ENCODE measurements around the gene CDH13. TPM values are rescaled to one million over a fixed set of nuclear protein-coding genes. Genes with fewer than 3 reads are reported as not detected.

The CDH13 gene
- total and polyA plus RNA-seq, 2 of the 8 experiments (the other 6 are each of a cell fraction or from before 2014, with no cell fraction given), result 2.3 to 2.4 TPM

- no peak for DNase-seq (ENCODE audit: low read depth in 1 of 2, low spot score in 2 of 2)
- WGBS, 2 experiments (ENCODE audit: extremely low coverage in 1 of 2, insufficient coverage in 1 of 2, insufficient read length in 1 of 2, insufficient replicate concordance in 2 of 2, low coverage in 1 of 2, low lambda C conversion rate in 2 of 2, missing lambda C conversion rate in 1 of 2), result 84% methylated on average over 4 of the region's 4 CpGs; no CpG with 5 or more reads in 1 of the 2 experiments
- no peak overlapping the region for H2BK5ac ChIP-seq (ENCODE audit: low read depth, low read length)
- no peaks in the 10 kb centered on the region for H4K20me1 ChIP-seq (replicated peaks in 1 of 2; ENCODE audit: control insufficient read depth in 1 of 2, insufficient read depth in 2 of 2, low read length in 2 of 2)
- H4K8ac ChIP-seq (ENCODE audit: extremely low read depth, insufficient read depth, low read length), result no peak overlapping the region
- FAIRE-seq, result no peak
- H4K5ac ChIP-seq (ENCODE audit: insufficient read length, low read depth, low read length), result no peak overlapping the region
- no peak overlapping the region for H3K18ac ChIP-seq (ENCODE audit: extremely low read depth, low read length)
- H3K4me3 ChIP-seq (ENCODE audit: extremely low read depth in 1 of 4, insufficient read depth in 2 of 4, low read depth in 3 of 4, low read length in 4 of 4), result no peak overlapping the region
- no peak overlapping the region for H3K27ac ChIP-seq (ENCODE audit: low read depth, low read length)
- no peaks in the 10 kb centered on the region for H3K4me1 ChIP-seq (replicated peaks in 1 of 4; ENCODE audit: control insufficient read depth in 3 of 4, insufficient read depth in 4 of 4, low read length in 3 of 4)
- H2BK15ac ChIP-seq (ENCODE audit: low read length), result no peak overlapping the region
- no peak overlapping the region for H3K4ac ChIP-seq (replicated peaks; ENCODE audit: insufficient read length, low read depth, low read length)
- ChIA-PET POLR2A (ENCODE audit: partially characterized antibody) (no interaction called here), CTCF (ENCODE audit: partially characterized antibody) (interaction anchor here (1.0 kb wide), 1 partner anchor 91 kb away, joined by 3 read pairs; no protein-coding TSS in a partner anchor)
- no peak overlapping the region for H3K4me2 ChIP-seq (ENCODE audit: insufficient read depth in 1 of 2, low read depth in 2 of 2, low read length in 2 of 2)
- H2AFZ ChIP-seq (ENCODE audit: low read length), result no peak overlapping the region
- no peak overlapping the region for H2AK5ac ChIP-seq (ENCODE audit: low read depth, low read length)
- no peak overlapping the region for H3K56ac ChIP-seq (replicated peaks; ENCODE audit: insufficient read length, low read depth, low read length)
- no peak overlapping the region for H2BK20ac ChIP-seq (ENCODE audit: low read length)
- no peak overlapping the region for H2BK12ac ChIP-seq (ENCODE audit: low read depth, low read length)
- no peak overlapping the region for H3K9ac ChIP-seq (replicated peaks in 1 of 4; ENCODE audit: extremely low read depth in 1 of 4, low read depth in 3 of 4, low read length in 3 of 4)
- H3K27me3 ChIP-seq (replicated peaks in 1 of 4; ENCODE audit: control insufficient read depth in 3 of 4, extremely low read depth in 1 of 4, insufficient read depth in 3 of 4, low read length in 3 of 4), result no peaks in the 10 kb centered on the region; a peak in 1 of 7 replicates
- no peaks in the 10 kb centered on the region for H3K79me2 ChIP-seq (ENCODE audit: control insufficient read depth in 1 of 2, insufficient read depth in 2 of 2, low read length in 2 of 2)
- no peak overlapping the region for H2BK120ac ChIP-seq (replicated peaks; ENCODE audit: low read depth, low read length)
- H3K36me3 ChIP-seq (ENCODE audit: control insufficient read depth in 2 of 4, insufficient read depth in 4 of 4, low read length in 3 of 4), result no peaks in the 10 kb centered on the region
- no peaks in the 10 kb centered on the region for H3K9me3 ChIP-seq (ENCODE audit: insufficient read depth in 2 of 2, low read depth in 1 of 2, low read length in 1 of 2)
- H3K14ac ChIP-seq (ENCODE audit: insufficient read length), result no peak overlapping the region
- no peaks in the 10 kb centered on the region for H3K23me2 ChIP-seq (ENCODE audit: low read depth, low read length)
- H4K91ac ChIP-seq (replicated peaks; ENCODE audit: insufficient read length, low read length), result no peak overlapping the region
- H3K79me1 ChIP-seq (ENCODE audit: low read depth, low read length), result no peaks in the 10 kb centered on the region
- no peak overlapping the region for H3K23ac ChIP-seq (ENCODE audit: insufficient read length)
- TF ChIP-seq CREB1 (IDR thresholded peaks at IDR 0.05) (no peak), RBBP5 (IDR thresholded peaks at IDR 0.05; ENCODE audit: borderline replicate concordance, low read depth, low read length) (no peak), EZH2 (IDR thresholded peaks at IDR 0.05; ENCODE audit: low read depth, low read length, severe bottlenecking) (no peak), MAX (IDR thresholded peaks at IDR 0.05) (no peak), GABPA (IDR thresholded peaks at IDR 0.05; ENCODE audit: borderline replicate concordance, insufficient read depth, low read length) (no peak), SP1 (IDR thresholded peaks at IDR 0.05; ENCODE audit: low read depth, low read length) (no peak), ATF3 (IDR thresholded peaks at IDR 0.05; ENCODE audit: insufficient read depth, low read depth, low read length) (no peak), KDM1A (IDR thresholded peaks at IDR 0.05; ENCODE audit: borderline replicate concordance, low read length) (no peak), SRF (IDR thresholded peaks at IDR 0.05; ENCODE audit: low read depth, low read length) (no peak), RFX5 (IDR thresholded peaks at IDR 0.05; ENCODE audit: borderline replicate concordance, low read depth, low read length) (no peak), YY1 (IDR thresholded peaks at IDR 0.05; ENCODE audit: low read depth, low read length) (no peak), SIX5 (IDR thresholded peaks at IDR 0.05; ENCODE audit: low read depth, low read length) (no peak), EP300 (IDR thresholded peaks at IDR 0.05; ENCODE audit: borderline replicate concordance in 1 of 2, low read depth in 2 of 2, low read length in 2 of 2) (no peak), ZNF274 (IDR thresholded peaks at IDR 0.05; ENCODE audit: borderline replicate concordance, extremely low read depth, low read length) (no peak)
Observed at GRCh38 chr16:82991410-82991809, 364.6 kb downstream of the CDH13 start.
